ENCODE data around the gene CD207.

- no peak for TF ChIP-seq CTCF (IDR thresholded peaks at IDR 0.05)
- no peak for TF ChIP-seq POLR2AphosphoS5 (IDR thresholded peaks at IDR 0.05)
Observed at GRCh38 chr2:70823249-70823648, 12.4 kb downstream of the CD207 start.

All from breast epithelium (tissue), 3 donors.